Measurements from ENCODE around the gene PPIL4.

PPIL4 gene

DNA sequence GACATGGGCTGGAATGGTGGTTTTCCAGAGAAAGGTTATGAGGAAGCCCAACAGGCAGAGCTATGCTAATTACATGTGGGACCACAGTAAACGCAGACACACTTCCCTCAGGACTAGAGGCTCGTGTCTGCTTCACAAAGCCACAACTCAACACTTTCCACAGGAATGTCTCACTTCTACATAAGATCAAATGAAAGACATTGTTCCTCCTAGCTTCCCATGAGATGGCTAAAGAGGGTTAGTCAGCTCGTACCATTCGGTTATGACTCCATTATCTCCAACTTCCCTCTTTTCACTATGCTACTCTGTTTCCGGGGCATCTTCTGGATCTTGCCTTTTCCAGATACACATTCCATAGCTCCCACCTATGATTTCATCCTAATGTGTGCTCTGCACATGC, 31.9 kb downstream of the PPIL4 start:
- no peak for TF ChIP-seq CTCF (IDR thresholded peaks at IDR 0.05; ENCODE audit: low read depth, low read length)
- Histone ChIP-seq H3K4me3 (ENCODE audit: low read depth, low read length) (no peak overlapping the region), H3K4me1 (no peaks in the 10 kb centered on the region), H3K9me3 (no peaks in the 10 kb centered on the region), H3K36me3 (peaks cover 21% of the 10 kb centered on the region; the same call in 1 of the 2 replicates), H3K27me3 (no peaks in the 10 kb centered on the region)
- no peak for DNase-seq

- DNase-seq = no peak
- Histone ChIP-seq H3K4me3 (ENCODE audit: low read depth, low read length) (no peak overlapping the region), H3K36me3 (peaks cover 21% of the 10 kb centered on the region), H3K27me3 (no peaks in the 10 kb centered on the region), H3K9me3 (no peaks in the 10 kb centered on the region), H3K4me1 (peaks cover 4% of the 10 kb centered on the region)
- TF ChIP-seq CTCF (IDR thresholded peaks at IDR 0.05; ENCODE audit: low read depth, low read length) = no peak
These were observed 34.9 kb downstream of the PPIL4 start for GRCh38 chr6:149510793-149511512.

- H3K27me3 ChIP-seq = no peaks in the 10 kb centered on the region
These were observed 37.4 kb downstream of the PPIL4 start for GRCh38 chr6:149508485-149508884.

GRCh38 chr6:149503872-149504271, 42.0 kb downstream of the PPIL4 start:
- TF ChIP-seq CTCF (IDR thresholded peaks at IDR 0.05; ENCODE audit: low read depth, low read length) = no peak
- H3K36me3 ChIP-seq = no peaks in the 10 kb centered on the region; the same call in 1 of the 2 replicates
- peaks cover 4% of the 10 kb centered on the region for H3K4me1 ChIP-seq
- no peaks in the 10 kb centered on the region for H3K27me3 ChIP-seq
- no peak overlapping the region for H3K4me3 ChIP-seq (ENCODE audit: low read depth, low read length)
- DNase-seq = no peak
- no peaks in the 10 kb centered on the region for H3K9me3 ChIP-seq

More at GRCh38 chr6:149508485-149508884, 37.4 kb downstream of the PPIL4 start:
- Histone ChIP-seq H3K4me3 (ENCODE audit: low read depth, low read length) (no peak overlapping the region), H3K9me3 (no peaks in the 10 kb centered on the region), H3K36me3 (peaks cover 15% of the 10 kb centered on the region), H3K4me1 (peaks cover 4% of the 10 kb centered on the region)
- no peak for TF ChIP-seq CTCF (IDR thresholded peaks at IDR 0.05; ENCODE audit: low read depth, low read length)
- DNase-seq = no peak

- no peak for DNase-seq
- no peaks in the 10 kb centered on the region; the same call in 1 of the 2 replicates for H3K36me3 ChIP-seq
- H3K4me3 ChIP-seq (ENCODE audit: low read depth, low read length) = no peak overlapping the region
- no peaks in the 10 kb centered on the region for H3K9me3 ChIP-seq
- H3K4me1 ChIP-seq = peaks cover under 1% of the 10 kb centered on the region
- no peak for TF ChIP-seq CTCF (IDR thresholded peaks at IDR 0.05; ENCODE audit: low read depth, low read length)
- no peaks in the 10 kb centered on the region for H3K27me3 ChIP-seq
These were observed 42.6 kb downstream of the PPIL4 start for GRCh38 chr6:149503276-149503675.

GRCh38 chr6:149501768-149502167, 44.1 kb downstream of the PPIL4 start:
- DNase-seq = no peak
- Histone ChIP-seq H3K9me3 (no peaks in the 10 kb centered on the region), H3K4me3 (ENCODE audit: low read depth, low read length) (no peak overlapping the region), H3K36me3 (no peaks in the 10 kb centered on the region), H3K27me3 (no peaks in the 10 kb centered on the region), H3K4me1 (no peaks in the 10 kb centered on the region)
- TF ChIP-seq CTCF (IDR thresholded peaks at IDR 0.05; ENCODE audit: low read depth, low read length) = no peak
